Measurements from ENCODE around the gene ZNF148.

Gene ZNF148

GRCh38 chr3:125326957-125327356 is 48.2 kb downstream of the ZNF148 start:
- no peak for DNase-seq

- no peak for DNase-seq
Observed at GRCh38 chr3:125325746-125326145, 49.4 kb downstream of the ZNF148 start.

DNA sequence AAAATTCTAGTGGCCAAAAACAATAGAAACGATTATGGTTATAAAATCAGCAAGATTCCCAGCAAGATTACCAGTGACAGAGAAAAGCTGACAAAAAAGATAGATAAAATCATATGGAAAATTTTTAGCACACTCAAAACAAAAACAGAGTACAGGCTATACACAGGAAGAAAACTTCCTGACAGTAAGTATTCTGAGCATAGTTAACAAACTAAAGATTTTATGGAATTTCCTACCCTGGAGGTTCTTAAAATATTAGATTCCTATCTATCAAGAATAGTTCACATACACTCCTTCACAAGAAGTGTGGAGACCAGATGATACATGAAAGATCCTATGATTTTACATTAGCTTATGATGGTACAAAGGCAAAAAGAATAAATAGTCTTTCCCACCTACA is 50.8 kb downstream of the ZNF148 start:
- no peak for DNase-seq

GRCh38 chr3:125322917-125323316 is 52.2 kb downstream of the ZNF148 start:
- DNase-seq: no peak

DNA sequence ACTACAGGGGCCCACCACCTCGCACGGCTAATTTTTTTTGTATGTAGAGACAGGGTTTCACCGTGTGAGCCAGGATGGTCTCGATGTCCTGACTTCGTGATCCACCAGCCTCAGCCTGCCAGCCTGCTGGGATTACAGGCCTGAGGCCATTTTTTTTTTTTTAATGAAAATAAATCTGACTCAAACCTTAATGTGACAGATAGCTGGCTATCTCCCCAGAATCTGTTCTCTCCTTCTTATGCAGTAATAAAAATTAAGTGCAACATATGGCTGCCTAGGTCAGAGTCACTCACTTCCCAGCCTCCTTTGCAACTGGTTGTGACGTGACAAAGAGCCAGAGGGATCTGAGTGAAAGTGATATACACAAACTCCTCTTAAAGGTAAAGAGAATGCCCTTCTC is 53.0 kb downstream of the ZNF148 start:
- no peak for DNase-seq

DNA sequence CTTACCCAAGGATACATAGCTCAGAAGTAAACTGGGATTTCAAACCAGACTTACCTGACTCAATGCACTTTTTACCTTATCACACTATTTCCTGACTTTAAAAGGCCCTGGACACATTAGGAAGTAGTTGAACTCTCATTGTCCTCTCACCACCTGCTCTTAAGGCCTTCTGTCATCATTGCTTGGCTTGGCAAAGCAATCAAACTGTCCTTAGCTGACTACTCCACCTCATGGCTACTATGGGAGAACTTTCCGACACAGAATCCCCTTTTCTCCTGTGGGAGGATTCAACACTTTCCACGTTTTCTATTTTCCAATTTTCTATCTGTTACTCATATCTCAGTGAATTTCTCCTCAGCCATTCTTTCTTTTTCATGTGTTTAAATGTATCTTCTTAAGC is 55.4 kb downstream of the ZNF148 start:
- DNase-seq: no peak

- no peak for DNase-seq
Observed at GRCh38 chr3:125318871-125319270, 56.3 kb downstream of the ZNF148 start.

DNA sequence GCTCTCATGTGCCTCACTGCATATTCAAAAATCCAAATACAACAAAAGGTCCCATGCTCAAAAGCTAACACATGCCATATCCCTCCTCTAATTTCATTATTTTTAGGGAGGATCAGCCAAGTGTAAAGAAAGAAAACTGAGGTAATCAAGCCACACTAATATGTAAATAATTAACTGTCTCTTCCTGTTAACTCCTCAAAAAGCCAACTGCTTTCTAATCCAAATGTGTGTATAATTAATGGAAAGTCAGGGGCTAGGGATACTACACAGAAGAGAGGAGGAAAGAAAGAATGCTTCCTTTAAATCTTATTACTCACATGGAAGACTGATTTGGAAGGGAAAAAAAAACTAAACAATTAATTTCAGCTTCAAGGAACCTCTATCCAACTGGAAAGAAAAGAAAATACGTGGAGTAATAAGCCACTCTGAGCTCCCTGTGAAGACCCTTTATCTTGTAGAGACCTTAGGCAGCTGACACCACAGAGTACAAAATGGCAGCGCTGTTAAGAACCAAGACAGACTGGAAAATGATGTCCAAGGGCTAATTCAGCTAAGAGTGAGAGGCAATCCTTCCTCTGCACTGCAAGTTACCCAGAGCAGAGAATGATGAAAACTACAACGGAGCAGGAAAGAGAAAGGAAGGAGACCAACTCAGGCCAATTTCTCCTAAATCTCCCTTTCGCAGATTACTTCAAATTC is 56.8 kb downstream of the ZNF148 start:
- DNase-seq: no peak

DNA sequence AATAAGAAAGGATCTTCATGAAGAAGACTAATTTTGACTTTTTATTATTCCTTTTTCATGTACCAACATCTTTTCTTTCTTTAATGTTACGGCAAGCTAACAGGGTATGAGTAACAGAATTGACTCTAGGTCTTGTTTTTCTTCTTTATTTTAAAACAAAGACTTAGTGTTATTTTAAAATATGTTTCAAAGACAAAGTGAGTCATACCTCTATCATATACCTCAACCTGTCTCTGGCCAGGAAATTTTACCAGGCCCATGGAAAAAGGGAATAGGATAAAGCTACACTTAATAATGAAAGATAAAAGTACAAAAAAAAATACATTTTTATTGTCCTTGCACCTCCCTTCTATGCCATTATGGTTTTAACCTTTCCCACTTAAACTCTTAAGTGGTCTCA is 57.4 kb downstream of the ZNF148 start:
- DNase-seq: no peak

DNA sequence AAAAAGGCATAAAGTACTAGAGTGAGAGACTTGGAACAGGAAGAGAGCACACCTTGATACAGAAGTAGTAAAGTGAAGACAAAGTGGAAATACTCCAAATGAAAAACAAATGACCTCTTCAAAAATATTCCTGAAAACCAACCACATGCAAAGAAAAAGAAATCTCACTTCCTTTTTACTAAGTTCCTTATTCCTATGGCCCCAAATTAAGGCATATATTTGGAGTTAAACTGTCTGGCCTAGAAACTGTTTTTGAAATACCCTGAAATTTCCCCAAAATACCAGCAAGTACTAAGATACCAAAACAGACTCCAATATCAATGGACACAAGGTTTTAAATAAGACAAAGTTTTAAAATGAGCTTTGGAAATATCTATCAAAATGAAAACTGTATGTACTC is 58.2 kb downstream of the ZNF148 start:
- DNase-seq: no peak

- no peak for DNase-seq
Observed at GRCh38 chr3:125316246-125316645, 58.9 kb downstream of the ZNF148 start.

DNA sequence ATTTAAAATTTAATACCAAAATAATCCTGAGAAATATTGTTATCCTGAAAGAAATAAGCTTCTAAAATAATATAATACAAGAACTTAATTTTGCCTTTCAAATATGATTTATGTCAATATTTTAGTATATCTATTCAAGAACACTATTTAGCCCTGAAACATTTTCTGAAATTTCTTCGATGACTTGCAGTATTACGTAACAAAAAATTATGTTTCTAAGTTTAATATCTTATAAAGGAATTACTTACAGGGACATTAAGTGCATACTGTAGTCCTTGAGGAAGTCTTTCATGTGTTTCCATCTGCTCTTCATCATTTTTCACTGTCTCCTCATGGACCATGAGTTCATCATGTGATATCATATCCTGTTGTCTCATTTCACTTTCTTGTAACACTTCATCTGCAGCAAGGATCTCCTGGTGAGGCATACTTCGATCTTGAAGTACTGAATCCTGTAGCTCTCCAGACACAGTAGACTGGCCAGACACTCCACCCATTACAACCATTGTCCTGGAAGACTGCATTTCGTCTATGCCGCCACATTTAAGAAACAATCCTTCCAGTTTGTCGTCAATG is 62.0 kb downstream of the ZNF148 start:
- no peak for DNase-seq

DNA sequence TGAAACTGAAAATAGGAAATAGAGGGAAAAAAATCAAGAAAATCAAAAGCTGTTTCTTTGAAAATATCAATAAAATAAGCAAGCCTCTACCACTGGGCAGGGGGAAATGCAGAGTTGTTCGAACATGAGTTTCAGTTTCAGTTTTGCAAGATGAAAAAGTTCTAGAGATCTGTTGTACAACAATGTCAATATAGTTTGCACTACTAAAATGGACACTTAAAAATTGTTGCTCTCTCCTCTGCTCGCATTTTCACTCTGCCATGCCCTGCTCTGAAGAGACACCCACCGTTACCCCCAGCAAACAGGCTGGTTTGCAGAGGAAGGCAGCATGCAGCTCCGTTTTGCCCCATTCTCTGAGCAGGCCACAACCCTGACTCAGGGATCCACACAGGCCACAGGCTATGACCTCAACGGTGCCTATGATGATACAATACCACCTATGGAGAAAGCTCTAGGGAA is 64.5 kb downstream of the ZNF148 start:
- DNase-seq: no peak

DNA sequence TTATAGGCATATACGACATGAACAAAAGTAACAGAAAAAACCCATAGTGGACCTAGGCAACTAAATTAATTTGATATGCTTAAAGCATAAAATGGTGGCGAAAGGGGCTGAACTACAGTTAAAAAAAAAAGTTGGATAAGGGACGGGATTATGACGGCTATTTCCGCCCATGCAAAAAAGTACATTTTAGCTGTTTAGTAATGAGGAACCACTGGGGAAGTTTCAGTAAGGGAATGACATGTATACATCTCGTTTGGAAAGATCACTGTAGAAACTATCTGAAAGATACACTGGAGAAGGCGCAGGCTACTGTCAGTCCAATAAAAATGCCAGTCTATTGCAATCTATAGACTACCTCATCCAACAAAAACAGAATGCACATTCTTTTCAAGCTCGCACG is 65.6 kb downstream of the ZNF148 start:
- no peak for DNase-seq

DNA sequence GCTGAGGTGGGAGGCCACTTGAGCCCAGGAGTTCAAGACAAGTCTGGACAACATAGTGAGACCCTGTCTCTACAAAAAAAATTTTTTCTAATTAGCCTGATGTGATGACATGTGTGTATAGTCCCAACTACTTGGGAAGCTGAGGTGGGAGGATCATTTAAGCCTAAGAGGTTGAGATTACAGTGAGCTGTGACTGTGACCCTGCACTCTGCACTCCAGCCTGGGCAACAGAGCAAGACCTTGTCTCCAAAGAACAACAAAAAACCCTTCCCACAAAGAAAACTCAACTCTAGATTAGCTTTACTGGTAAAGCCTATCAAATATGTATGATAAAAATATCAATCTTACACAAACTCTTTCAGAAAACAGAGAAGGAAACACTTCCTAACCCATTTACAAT is 68.5 kb downstream of the ZNF148 start:
- no peak for DNase-seq

GRCh38 chr3:125302932-125303331 is 72.2 kb downstream of the ZNF148 start:
- DNase-seq: no peak

DNA sequence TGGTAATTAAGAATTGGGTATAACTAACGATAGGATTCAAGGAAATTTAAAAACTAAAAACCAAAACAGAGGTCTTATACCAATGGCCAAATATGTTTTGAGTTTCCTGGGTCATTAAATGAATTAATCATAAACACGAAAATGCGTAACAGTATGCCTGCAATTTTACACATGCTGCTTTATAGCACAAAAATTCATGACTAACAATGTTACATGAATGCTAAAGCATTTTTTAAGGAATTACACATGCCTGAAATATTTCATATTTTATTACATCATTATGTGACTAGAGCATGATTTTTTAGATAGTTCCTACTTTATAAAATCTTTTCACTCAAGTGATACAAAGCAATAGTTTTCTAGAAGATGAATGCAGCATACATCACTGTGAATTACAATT is 74.7 kb downstream of the ZNF148 start:
- no peak for DNase-seq

- DNase-seq: no peak
Observed at GRCh38 chr3:125294411-125294810, 80.7 kb downstream of the ZNF148 start.

GRCh38 chr3:125292015-125292414 is 83.1 kb downstream of the ZNF148 start:
- no peak for DNase-seq

- DNase-seq: no peak
Observed at GRCh38 chr3:125289429-125289981, 85.6 kb downstream of the ZNF148 start.

- no peak for DNase-seq
Observed at GRCh38 chr3:125287248-125287647, 87.9 kb downstream of the ZNF148 start.

DNA sequence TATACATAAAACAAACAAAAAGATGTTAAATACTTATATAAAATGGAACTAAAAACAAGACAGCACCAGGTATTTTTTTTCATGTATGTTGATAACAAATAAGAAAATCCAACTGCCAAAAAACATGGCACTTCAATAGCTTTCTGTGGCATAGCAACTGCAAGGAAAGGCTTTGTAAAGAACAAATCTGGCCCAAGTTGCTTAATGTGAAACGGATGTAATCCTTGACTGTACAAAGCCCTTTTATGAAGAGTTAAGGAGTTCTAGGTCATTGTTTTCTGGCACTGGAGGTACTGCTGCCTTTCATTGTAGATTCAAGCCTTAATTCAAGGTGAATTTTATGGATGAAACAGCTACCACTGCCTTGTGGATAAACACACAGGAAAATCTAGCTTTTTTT is 93.7 kb downstream of the ZNF148 start:
- DNase-seq: no peak

DNA sequence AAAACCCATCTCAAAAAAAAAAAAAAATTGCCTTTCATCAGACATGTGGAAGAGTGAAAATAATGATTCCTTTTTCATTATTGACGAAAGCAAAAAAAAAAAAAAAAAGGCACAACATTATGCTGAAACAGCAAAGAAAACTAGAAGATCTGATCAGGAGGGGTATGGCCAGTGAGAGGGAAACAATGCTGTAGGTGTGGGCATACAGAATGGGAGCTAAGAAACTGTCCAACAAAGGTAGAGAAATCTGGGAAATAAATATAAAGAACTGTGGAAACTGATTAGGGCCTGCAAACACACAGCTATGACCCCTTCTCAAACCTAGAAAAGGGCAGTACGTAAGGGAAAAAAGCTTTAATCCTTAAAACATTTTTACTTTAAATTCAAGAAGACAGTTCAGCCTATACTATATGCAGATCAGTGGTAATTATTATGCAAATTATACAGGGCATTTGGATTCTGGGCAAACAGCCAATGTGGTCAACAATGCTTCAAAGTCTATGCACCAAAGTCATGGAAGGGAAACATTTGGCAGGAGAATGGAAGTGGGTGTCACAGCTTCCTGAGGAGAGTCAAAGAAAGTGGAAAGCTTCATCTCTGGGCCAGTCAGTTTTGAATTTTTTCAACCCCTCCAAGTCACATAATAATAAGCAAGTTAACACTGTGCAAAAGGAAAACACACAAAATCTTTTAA is 94.3 kb downstream of the ZNF148 start:
- DNase-seq: peak; percentile 85

DNA sequence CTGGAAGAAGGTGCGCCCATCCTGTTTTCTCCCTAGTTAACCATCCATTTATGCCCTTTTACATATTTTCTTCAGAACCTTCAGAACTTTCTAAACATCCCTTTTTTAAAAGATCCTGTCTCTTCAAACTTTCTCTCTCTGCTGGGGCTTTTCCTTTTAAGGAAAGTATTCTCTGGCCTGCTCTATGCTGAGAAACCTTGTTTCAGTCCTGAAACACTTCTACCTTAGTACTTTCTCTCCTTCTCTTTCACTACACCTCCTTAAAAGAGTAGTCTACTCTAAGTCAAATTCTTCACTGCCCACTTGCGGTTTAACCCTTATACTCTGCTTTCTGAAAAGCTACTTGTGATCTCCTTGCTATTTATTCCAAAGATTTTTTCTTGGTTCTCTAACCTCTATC is 97.0 kb downstream of the ZNF148 start:
- DNase-seq: no peak

Measured in midbrain (tissue), 1 donor.